ENCODE results near the gene ALS2CL. TPM values are rescaled to one million over a fixed set of nuclear protein-coding genes. Genes with fewer than 3 reads are reported as not detected.

ALS2CL gene
- total RNA-seq, 1 donor from 2014 or later, result 0.51 TPM

DNA sequence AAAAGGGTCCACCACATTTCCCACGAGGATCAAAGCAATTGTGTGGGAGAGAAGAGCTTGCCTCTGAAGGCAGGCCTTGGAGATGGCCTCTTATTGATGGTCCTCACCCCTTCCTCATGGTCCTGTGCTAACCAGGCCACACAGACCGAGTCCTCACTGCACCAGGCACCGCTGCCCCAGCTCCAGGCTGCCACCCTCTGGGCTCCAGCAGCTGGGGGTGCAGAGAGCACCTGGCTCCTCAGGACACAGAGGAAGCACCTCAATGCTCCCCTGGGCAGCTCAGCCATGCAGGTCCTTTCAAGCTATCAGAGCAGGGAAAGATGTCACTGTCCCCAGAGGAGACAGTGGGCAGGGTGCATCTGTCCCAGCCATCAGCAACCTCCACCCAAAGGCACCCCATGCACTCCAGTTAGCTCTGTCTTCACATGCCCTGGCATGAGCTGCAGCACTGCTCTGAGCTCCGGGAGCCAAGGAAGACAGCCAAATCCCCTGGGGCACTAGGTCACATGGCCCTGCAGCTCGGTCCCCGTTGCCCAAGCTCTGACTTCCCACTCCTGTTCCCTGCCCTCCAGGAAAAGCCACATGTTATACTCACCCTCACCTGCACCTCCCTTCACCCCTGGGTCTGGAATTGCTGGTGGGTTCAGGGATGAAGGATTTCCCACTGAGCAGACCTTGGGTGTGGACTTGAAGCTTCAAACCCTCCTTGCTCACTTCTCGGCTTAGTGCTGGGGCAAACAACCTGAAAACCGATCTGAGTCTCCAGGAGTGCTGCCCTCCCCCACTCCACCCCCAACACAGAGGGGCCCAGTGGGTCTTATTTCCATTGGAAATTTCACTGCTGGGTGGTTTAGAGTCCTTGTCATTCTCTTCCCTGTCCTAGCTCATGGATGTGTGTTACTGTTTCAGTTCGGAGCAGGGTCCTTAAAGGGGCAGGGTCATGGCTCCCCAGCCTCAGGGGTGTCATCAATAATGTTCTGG, 32.6 kb downstream of the ALS2CL start:
- Mint-ChIP-seq H3K4me1 (ENCODE audit: low read depth, unreplicated experiment) (peaks cover 20% of the 10 kb centered on the region), H3K36me3 (ENCODE audit: unreplicated experiment) (no peaks in the 10 kb centered on the region), H3K9me3 (ENCODE audit: unreplicated experiment) (peaks cover 2% of the 10 kb centered on the region), H3K4me3 (ENCODE audit: unreplicated experiment) (no peak overlapping the region), H3K27me3 (ENCODE audit: unreplicated experiment) (peaks cover 5% of the 10 kb centered on the region), H3K27ac (ENCODE audit: unreplicated experiment) (no peak overlapping the region)
- TF ChIP-seq, protein P1, sequence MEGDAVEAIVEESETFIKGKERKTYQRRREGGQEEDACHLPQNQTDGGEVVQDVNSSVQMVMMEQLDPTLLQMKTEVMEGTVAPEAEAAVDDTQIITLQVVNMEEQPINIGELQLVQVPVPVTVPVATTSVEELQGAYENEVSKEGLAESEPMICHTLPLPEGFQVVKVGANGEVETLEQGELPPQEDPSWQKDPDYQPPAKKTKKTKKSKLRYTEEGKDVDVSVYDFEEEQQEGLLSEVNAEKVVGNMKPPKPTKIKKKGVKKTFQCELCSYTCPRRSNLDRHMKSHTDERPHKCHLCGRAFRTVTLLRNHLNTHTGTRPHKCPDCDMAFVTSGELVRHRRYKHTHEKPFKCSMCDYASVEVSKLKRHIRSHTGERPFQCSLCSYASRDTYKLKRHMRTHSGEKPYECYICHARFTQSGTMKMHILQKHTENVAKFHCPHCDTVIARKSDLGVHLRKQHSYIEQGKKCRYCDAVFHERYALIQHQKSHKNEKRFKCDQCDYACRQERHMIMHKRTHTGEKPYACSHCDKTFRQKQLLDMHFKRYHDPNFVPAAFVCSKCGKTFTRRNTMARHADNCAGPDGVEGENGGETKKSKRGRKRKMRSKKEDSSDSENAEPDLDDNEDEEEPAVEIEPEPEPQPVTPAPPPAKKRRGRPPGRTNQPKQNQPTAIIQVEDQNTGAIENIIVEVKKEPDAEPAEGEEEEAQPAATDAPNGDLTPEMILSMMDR (IDR thresholded peaks at IDR 0.05; ENCODE audit: partially characterized antibody, unreplicated experiment), result no peak
- no peak for DNase-seq

DNA sequence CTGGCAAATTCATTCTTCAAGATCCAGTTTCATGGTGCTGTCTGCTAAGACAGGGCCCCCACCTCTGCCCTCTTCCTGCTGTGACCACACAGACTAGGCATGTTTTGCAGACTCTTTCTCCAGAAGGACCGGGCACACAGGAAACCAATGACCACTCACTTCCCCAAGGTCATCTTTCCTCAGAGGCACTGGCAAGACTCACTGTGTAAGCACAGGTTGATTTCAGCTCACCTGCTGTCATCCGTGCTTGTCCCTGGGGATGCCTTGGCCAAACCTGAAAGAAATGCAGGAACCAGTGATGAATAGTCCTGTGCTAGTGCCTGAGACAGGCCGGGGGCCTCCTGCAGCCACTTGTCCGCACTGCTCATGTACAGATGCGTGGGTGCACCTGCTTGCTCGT, 33.5 kb downstream of the ALS2CL start:
- TF ChIP-seq, protein P1 (IDR thresholded peaks at IDR 0.05; ENCODE audit: partially characterized antibody, unreplicated experiment), result no peak
- Mint-ChIP-seq H3K27me3 (ENCODE audit: unreplicated experiment) (peaks cover 4% of the 10 kb centered on the region), H3K36me3 (ENCODE audit: unreplicated experiment) (no peaks in the 10 kb centered on the region), H3K4me1 (ENCODE audit: low read depth, unreplicated experiment) (peaks cover 20% of the 10 kb centered on the region), H3K27ac (ENCODE audit: unreplicated experiment) (no peak overlapping the region), H3K9me3 (ENCODE audit: unreplicated experiment) (peaks cover 2% of the 10 kb centered on the region), H3K4me3 (ENCODE audit: unreplicated experiment) (no peak overlapping the region)
- DNase-seq, result no peak

DNA sequence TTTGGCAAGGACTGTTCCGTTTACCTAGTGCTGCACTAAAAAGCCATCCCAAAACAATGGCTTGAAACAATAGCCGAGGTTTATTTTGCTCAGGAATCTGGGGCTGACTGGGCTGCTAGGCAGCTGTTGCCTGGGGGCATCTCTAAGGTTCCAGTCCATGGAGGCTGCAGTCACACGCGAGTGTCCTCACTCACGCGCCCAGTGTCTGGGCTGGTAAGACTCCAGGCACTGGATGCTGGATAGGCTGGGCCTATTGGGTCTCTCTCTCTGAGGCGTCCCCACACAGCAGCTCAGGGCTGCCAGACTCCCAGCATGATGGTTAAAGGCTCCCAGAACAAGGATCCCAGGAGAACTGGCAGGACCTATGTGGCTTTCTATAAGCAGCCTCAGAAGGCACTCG, 34.2 kb downstream of the ALS2CL start:
- Mint-ChIP-seq H3K27ac (ENCODE audit: unreplicated experiment) (no peak overlapping the region), H3K4me3 (ENCODE audit: unreplicated experiment) (no peak overlapping the region), H3K36me3 (ENCODE audit: unreplicated experiment) (no peaks in the 10 kb centered on the region), H3K27me3 (ENCODE audit: unreplicated experiment) (peaks cover 3% of the 10 kb centered on the region), H3K9me3 (ENCODE audit: unreplicated experiment) (peaks cover 2% of the 10 kb centered on the region), H3K4me1 (ENCODE audit: low read depth, unreplicated experiment) (peaks cover 20% of the 10 kb centered on the region)
- no peak for DNase-seq
- TF ChIP-seq, protein P1 (IDR thresholded peaks at IDR 0.05; ENCODE audit: partially characterized antibody, unreplicated experiment), result no peak

DNA sequence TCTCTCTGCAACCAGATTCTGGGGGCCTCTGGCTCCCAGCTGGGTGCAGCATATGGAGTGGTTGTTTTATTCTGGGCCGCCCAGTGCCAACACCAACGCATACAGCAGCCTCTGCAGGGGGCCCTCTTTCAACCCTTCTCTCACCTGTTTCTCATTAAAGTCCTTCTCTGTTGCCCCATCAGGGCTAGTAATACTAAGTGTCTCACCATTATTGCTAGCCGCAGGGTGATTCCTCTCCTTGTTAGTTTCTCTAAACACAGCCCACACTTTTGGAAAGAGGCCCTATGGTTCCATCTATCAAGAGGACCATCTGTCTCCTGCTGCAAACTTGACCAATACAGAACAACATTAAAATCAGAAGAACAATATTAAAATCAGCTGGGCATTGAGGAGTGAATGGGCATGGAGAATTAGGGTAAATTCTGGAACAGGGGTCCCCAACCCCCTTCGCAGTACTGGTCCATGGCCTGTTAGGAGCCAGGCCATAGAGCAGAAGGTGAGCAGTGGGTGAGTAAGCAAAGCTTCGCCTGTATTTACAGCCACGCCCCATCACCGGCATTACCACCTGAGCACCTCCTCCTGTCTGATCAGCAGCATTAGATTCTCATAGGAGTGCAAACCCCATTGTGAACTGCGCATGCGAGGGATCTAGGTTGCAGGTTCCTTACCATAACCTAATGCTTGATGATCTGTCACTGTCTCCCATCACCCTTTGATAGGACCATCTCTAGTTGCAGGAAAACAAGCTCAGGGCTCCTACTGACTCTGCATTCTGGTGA, 36.5 kb downstream of the ALS2CL start:
- H3K9me3 Mint-ChIP-seq (ENCODE audit: unreplicated experiment), result peaks cover 4% of the 10 kb centered on the region
- no peak overlapping the region for H3K4me3 Mint-ChIP-seq (ENCODE audit: unreplicated experiment)
- peaks cover 8% of the 10 kb centered on the region for H3K4me1 Mint-ChIP-seq (ENCODE audit: low read depth, unreplicated experiment)
- TF ChIP-seq, protein P1 (IDR thresholded peaks at IDR 0.05; ENCODE audit: partially characterized antibody, unreplicated experiment), result no peak
- peaks cover 8% of the 10 kb centered on the region for H3K36me3 Mint-ChIP-seq (ENCODE audit: unreplicated experiment)
- peaks cover 3% of the 10 kb centered on the region for H3K27me3 Mint-ChIP-seq (ENCODE audit: unreplicated experiment)
- H3K27ac Mint-ChIP-seq (ENCODE audit: unreplicated experiment), result no peak overlapping the region
- DNase-seq, result no peak

All from glutamatergic neuron (in vitro differentiated cells).